Loucy (cell line): ENCODE measurements around the gene DMWD.

Source experiments
- H2AFZ ChIP-seq: fragments of 200-600 bp; sonication (generic); 2 replicates; pipeline ENCODE4 v1.6.0; 2016; ENCODE audit warnings: antibody characterized with exemption, mild to moderate bottlenecking, low read length, moderate library complexity
- H3F3A ChIP-seq: fragments of 200-600 bp; 2 replicates; pipeline ENCODE4 v1.6.0; 2016; ENCODE audit warnings: antibody characterized with exemption, low read depth, mild to moderate bottlenecking
- H3K27me3 ChIP-seq: fragments of 200-600 bp; sonication (generic); 2 replicates; pipeline ENCODE4 v1.6.1; 2014; ENCODE audit warnings: low read length, mild to moderate bottlenecking; ENCODE audit not compliant: insufficient read depth, poor library complexity, severe bottlenecking
- H3K36me3 ChIP-seq: fragments of 200-600 bp; sonication (generic); 2 replicates; pipeline ENCODE4 v1.6.1; 2016; ENCODE audit warnings: low read length; ENCODE audit not compliant: insufficient read depth
- H3K4me1 ChIP-seq: fragments of 200-600 bp; sonication (generic); 2 replicates; pipeline ENCODE4 v1.5.1; 2014; ENCODE audit warnings: low read length, mild to moderate bottlenecking; ENCODE audit not compliant: insufficient read depth, poor library complexity, severe bottlenecking
- H3K4me2 ChIP-seq: fragments of 200-600 bp; sonication (generic); 2 replicates; pipeline ENCODE4 v1.6.0; 2014; ENCODE audit warnings: antibody characterized with exemption, low read length, low read depth, mild to moderate bottlenecking; ENCODE audit not compliant: poor library complexity, severe bottlenecking
- H3K4me3 ChIP-seq: fragments of 200-600 bp; sonication (generic); 2 replicates; pipeline ENCODE4 v1.5.1; 2014; ENCODE audit warnings: low read length, mild to moderate bottlenecking, mixed read lengths; ENCODE audit not compliant: poor library complexity, severe bottlenecking
- H3K79me2 ChIP-seq: fragments of 200-600 bp; sonication (generic); 2 replicates; pipeline ENCODE4 v1.6.1; 2014; ENCODE audit warnings: low read length; ENCODE audit not compliant: insufficient read depth
- H3K9ac ChIP-seq: fragments of 200-600 bp; sonication (generic); 2 replicates; pipeline ENCODE4 v1.6.0; 2014; ENCODE audit warnings: mild to moderate bottlenecking, low read depth, low read length, moderate library complexity; ENCODE audit not compliant: poor library complexity, severe bottlenecking
- H3K9me2 ChIP-seq: fragments of 200-600 bp; sonication (generic); replicated peaks from 2 replicates; pipeline ENCODE4 v1.6.1; 2016; ENCODE audit warnings: low read depth, low read length, mixed read lengths
- H3K9me3 ChIP-seq: fragments of 200-600 bp; sonication (generic); 2 replicates; pipeline ENCODE4 v1.6.1; 2014; ENCODE audit warnings: mild to moderate bottlenecking, antibody characterized with exemption, low read length, low read depth; ENCODE audit not compliant: insufficient read depth
- H4K20me1 ChIP-seq: fragments of 200-600 bp; sonication (generic); 2 replicates; pipeline ENCODE4 v1.6.0; 2014; ENCODE audit warnings: antibody characterized with exemption, low read length, mild to moderate bottlenecking; ENCODE audit not compliant: insufficient read depth, poor library complexity, severe bottlenecking
- CTCF ChIP-seq: fragments of 200-600 bp; sonication (generic); conservative IDR thresholded peaks from 2 replicates; pipeline ENCODE4 v1.5.1; 2014; ENCODE audit warnings: mild to moderate bottlenecking, antibody characterized with exemption, low read length
- EZH2phosphoT487 ChIP-seq: fragments of 200-600 bp; IDR thresholded peaks from 2 replicates; pipeline ENCODE4 v1.6.1; 2018; ENCODE audit warnings: antibody characterized with exemption, mild to moderate bottlenecking, moderate library complexity, borderline replicate concordance

DMWD gene

GRCh38 chr19:45824531-45825262, 32.1 kb upstream of the DMWD start:
- Histone ChIP-seq H4K20me1 (peaks cover 2% of the 10 kb centered on the region), H3K79me2 (no peaks in the 10 kb centered on the region), H3K4me2 (no peak overlapping the region), H3K9ac (no peak overlapping the region), H3K4me3 (no peak overlapping the region), H3K4me1 (no peaks in the 10 kb centered on the region), H3K9me3 (no peaks in the 10 kb centered on the region), H3F3A (no peaks in the 10 kb centered on the region), H3K9me2 (no peaks in the 10 kb centered on the region), H2AFZ (no peak overlapping the region), H3K36me3 (peaks cover 74% of the 10 kb centered on the region; the same call in 1 of the 2 replicates), H3K27me3 (no peaks in the 10 kb centered on the region)
- TF ChIP-seq EZH2phosphoT487: no peak
- TF ChIP-seq CTCF: no peak

- Histone ChIP-seq H3K4me2 (no peak overlapping the region), H2AFZ (no peak overlapping the region), H3K9me2 (no peaks in the 10 kb centered on the region), H3K79me2 (no peaks in the 10 kb centered on the region), H3F3A (no peaks in the 10 kb centered on the region), H3K4me3 (no peak overlapping the region), H3K27me3 (no peaks in the 10 kb centered on the region), H4K20me1 (peaks cover 2% of the 10 kb centered on the region), H3K9ac (no peak overlapping the region), H3K36me3 (peaks cover 67% of the 10 kb centered on the region; the same call in 1 of the 2 replicates), H3K9me3 (no peaks in the 10 kb centered on the region), H3K4me1 (no peaks in the 10 kb centered on the region)
- TF ChIP-seq CTCF: no peak
- no peak for TF ChIP-seq EZH2phosphoT487
These were observed 31.4 kb upstream of the DMWD start for GRCh38 chr19:45824041-45824471.

GRCh38 chr19:45823182-45823581, 30.5 kb upstream of the DMWD start:
- no peak overlapping the region for H3K9ac ChIP-seq
- no peaks in the 10 kb centered on the region for H3K9me2 ChIP-seq
- no peak overlapping the region for H2AFZ ChIP-seq

More at GRCh38 chr19:45823182-45823581, 30.5 kb upstream of the DMWD start:
- Histone ChIP-seq H3K4me3 (no peak overlapping the region), H3K79me2 (no peaks in the 10 kb centered on the region), H4K20me1 (peaks cover 2% of the 10 kb centered on the region), H3K36me3 (peaks cover 58% of the 10 kb centered on the region; the same call in 1 of the 2 replicates), H3K4me1 (no peaks in the 10 kb centered on the region), H3K9me3 (no peaks in the 10 kb centered on the region), H3F3A (no peaks in the 10 kb centered on the region), H3K4me2 (no peak overlapping the region), H3K27me3 (no peaks in the 10 kb centered on the region)
- no peak for TF ChIP-seq EZH2phosphoT487
- TF ChIP-seq CTCF: no peak
